ENCODE results near the gene FSD2. TPM values are rescaled to one million over a fixed set of nuclear protein-coding genes. Genes with fewer than 3 reads are reported as not detected.
"Not testable (repeated sequence)": the region's sequence is repeated elsewhere in the genome, so short reads cannot be mapped to it uniquely, and the experiment has no call there.

Gene FSD2
- total RNA-seq, 6 donors from 2014 or later = 0.86 TPM; not detected in 5

DNA sequence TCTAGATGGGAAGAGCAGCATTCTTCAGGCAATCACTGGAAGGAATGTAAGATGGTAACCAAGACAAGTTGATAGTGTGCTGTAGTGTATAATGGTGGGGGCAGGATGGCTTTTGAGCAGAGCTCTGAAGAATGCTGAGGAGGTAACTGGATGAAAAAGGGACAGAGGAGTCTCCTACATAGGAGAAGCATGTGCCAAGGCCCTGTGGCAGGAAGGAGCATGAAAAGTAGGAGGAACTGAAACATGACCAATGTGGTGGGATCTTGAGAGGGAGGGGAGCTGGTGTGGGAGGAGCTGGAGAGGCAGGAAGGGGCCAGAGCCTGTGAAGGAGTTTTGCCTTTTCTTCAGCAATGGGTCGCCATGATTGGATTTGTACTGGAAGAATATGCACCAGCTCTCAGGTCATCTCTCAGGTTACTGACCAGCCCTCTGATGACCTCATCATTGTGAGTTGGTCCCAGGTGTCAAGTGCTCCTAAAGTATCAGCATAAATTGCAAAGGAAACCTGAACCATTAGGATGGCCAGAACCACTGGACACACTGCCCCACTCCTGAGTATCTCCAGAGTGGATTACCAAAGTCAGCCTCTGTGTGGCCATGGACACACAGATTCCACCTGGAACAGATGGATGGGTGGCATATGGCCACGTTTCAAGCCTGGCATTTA is 38.6 kb downstream of the FSD2 start:
- Histone ChIP-seq H3K9me3 (no peaks in the 10 kb centered on the region), H3K4me3 (no peak overlapping the region), H3K27me3 (no peaks in the 10 kb centered on the region), H3K36me3 (peaks cover 0 to 3% (median 1%) of the 10 kb centered on the region in 4 donors), H3K27ac (no peak overlapping the region), H3K4me1 (no peaks in the 10 kb centered on the region)
- DNase-seq (no peak), ATAC-seq (ENCODE audit: low FRiP score in 2 of 2) (no peak)
- TF ChIP-seq CTCF (IDR thresholded peaks at IDR 0.05) (no peak), POLR2A (IDR thresholded peaks at IDR 0.05) (no peak), POLR2AphosphoS5 (IDR thresholded peaks at IDR 0.05) (no peak), EP300 (IDR thresholded peaks at IDR 0.05) (no peak)
- WGBS, 2 donors = 79 to 100% methylated on average over 2 of the region's 2 CpGs

DNA sequence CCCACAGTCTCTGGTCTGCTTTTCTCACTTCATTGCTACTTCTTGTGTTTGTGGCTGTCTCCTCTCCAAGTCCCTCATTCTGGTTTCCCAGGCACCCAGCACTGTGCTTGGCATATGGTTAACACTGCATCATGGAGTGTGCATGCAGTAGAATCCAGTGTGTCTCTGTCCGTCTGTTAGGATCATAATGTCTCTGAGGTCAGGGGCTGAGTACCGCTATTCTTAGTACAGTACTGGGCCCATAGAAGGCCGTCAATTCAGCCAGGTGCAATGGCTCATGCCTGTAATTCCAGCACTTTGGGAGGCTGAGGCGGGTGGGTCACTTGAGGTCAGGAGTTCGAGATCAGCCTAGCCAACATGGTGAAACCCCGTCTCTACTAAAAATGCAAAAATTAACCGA is 39.7 kb downstream of the FSD2 start:
- ATAC-seq (ENCODE audit: low FRiP score in 2 of 2); H3K27ac ChIP-seq; H3K9me3 ChIP-seq; H3K36me3 ChIP-seq; H3K4me1 ChIP-seq; H3K27me3 ChIP-seq; DNase-seq; H3K4me3 ChIP-seq: not testable (repeated sequence)
- WGBS, 2 donors = 94 to 95% methylated on average over 4 to 7 of the region's 7 CpGs

GRCh38 chr15:82764740-82765139 is 41.1 kb downstream of the FSD2 start:
- H3K27ac ChIP-seq = no peak overlapping the region
- TF ChIP-seq EP300 (IDR thresholded peaks at IDR 0.05) (no peak), CTCF (IDR thresholded peaks at IDR 0.05) (no peak), POLR2A (IDR thresholded peaks at IDR 0.05) (no peak), POLR2AphosphoS5 (IDR thresholded peaks at IDR 0.05) (no peak)
- no peak for ATAC-seq (ENCODE audit: low FRiP score in 2 of 2)
- H3K4me3 ChIP-seq = no peak overlapping the region
- H3K9me3 ChIP-seq = no peaks in the 10 kb centered on the region
- peaks cover 0 to 22% (median 6%) of the 10 kb centered on the region in 4 donors for H3K36me3 ChIP-seq
- 78 to 81% methylated on average over 9 of the region's 9 CpGs for WGBS, 2 donors
- no peak for DNase-seq
- no peaks in the 10 kb centered on the region for H3K27me3 ChIP-seq
- no peaks in the 10 kb centered on the region for H3K4me1 ChIP-seq

DNA sequence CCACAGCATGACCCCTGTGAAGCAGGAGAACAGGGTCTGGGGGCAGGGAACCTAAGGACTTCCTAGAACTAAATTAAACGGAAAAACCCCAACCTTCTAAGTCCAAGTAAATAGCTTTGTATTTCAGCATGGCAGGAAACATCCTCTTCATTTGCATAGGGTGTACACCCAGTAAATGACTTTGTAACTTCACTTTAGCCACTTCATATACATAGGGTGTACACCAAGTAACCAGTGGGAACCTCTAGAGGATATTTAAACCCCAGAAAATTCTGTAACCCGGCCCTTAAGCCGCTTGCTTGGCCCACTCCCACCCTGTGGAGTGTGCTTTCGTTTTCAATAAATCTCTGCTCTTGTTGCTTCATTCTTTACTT is 41.8 kb downstream of the FSD2 start:
- Histone ChIP-seq H3K4me3 (no peak overlapping the region), H3K4me1 (no peaks in the 10 kb centered on the region), H3K27me3 (no peaks in the 10 kb centered on the region), H3K27ac (no peak overlapping the region), H3K36me3 (peaks cover 0 to 27% (median 6%) of the 10 kb centered on the region in 4 donors), H3K9me3 (no peaks in the 10 kb centered on the region)
- TF ChIP-seq CTCF (IDR thresholded peaks at IDR 0.05) = no peak
- no peak for TF ChIP-seq POLR2AphosphoS5 (IDR thresholded peaks at IDR 0.05)
- no peak for TF ChIP-seq POLR2A (IDR thresholded peaks at IDR 0.05)
- TF ChIP-seq EP300 (IDR thresholded peaks at IDR 0.05) = no peak
- DNase-seq = no peak
- ATAC-seq (ENCODE audit: low FRiP score in 2 of 2) = no peak
- 89 to 91% methylated on average over 4 of the region's 4 CpGs for whole genome bisulfite sequencing, 2 donors

GRCh38 chr15:82763361-82764116 is 42.3 kb downstream of the FSD2 start:
- no peak overlapping the region for H3K4me3 ChIP-seq
- ATAC-seq (ENCODE audit: low FRiP score in 2 of 2) (no peak), DNase-seq (no peak)
- H3K27ac ChIP-seq = no peak overlapping the region
- WGBS, 2 donors = 96% methylated on average over 7 of the region's 7 CpGs
- H3K9me3 ChIP-seq = no peaks in the 10 kb centered on the region
- no peaks in the 10 kb centered on the region for H3K27me3 ChIP-seq
- no peak for TF ChIP-seq CTCF (IDR thresholded peaks at IDR 0.05)
- TF ChIP-seq POLR2A (IDR thresholded peaks at IDR 0.05) = no peak
- no peak for TF ChIP-seq POLR2AphosphoS5 (IDR thresholded peaks at IDR 0.05)
- TF ChIP-seq EP300 (IDR thresholded peaks at IDR 0.05) = no peak
- no peaks in the 10 kb centered on the region for H3K4me1 ChIP-seq
- peaks cover 0 to 33% (median 9%) of the 10 kb centered on the region in 4 donors for H3K36me3 ChIP-seq

All from upper lobe of left lung (tissue), 6 donors.